ENCODE data around the gene SLC39A9. TPM values are rescaled to one million over a fixed set of nuclear protein-coding genes. Genes with fewer than 3 reads are reported as not detected.

SLC39A9 gene
- total RNA-seq, 1 donor from 2014 or later: 60.9 TPM

DNA sequence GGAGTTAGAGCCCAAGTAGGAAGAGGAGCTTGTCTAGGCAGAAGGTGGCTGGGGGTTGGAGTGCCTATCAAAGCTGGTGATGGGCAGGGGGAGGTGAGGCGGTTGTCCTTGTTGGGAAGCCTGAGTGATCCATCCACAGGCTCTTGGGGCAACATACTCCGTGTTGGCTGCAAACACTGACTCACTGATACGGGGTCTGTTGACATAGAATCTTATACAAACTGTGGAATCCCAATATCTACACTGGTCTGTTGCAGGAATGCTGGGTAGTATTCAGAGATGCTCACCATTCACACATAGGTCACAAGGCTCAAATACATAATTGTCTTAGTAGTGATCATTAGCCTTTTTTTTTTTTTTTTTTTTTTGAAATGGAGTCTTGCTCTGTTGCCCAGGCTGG, 26.3 kb upstream of the SLC39A9 start:
- TF ChIP-seq CTCF (conservative IDR thresholded peaks at IDR 0.05): no peak
- no peak overlapping the region for H3K4me3 Mint-ChIP-seq
- H3K36me3 Mint-ChIP-seq: peaks cover 26% of the 10 kb centered on the region
- no peaks in the 10 kb centered on the region for H3K9me3 Mint-ChIP-seq
- DNase-seq (ENCODE audit: extremely low spot score, unreplicated experiment): no peak
- no peak overlapping the region for H3K27ac Mint-ChIP-seq
- no peaks in the 10 kb centered on the region for H3K27me3 Mint-ChIP-seq
- no peaks in the 10 kb centered on the region for H3K4me1 Mint-ChIP-seq (ENCODE audit: unreplicated experiment)

DNA sequence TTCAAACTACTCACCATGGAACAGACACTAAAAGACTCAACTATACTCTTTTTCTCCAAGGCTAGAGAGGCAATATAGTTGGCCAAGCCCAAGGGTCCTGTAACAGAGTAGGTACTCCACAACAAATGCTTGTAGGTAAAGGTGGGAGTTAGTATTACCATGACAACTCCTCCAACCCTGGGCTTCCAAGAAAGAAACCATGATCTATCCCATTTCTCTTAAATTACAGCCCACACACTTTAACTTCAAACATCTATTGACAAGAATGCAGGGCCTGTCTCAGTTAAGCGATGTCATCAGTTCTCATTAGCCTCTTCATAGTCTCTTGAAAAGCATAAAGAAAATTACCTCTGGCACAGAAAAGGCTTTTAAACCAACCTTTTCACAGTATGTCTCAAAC, 25.4 kb upstream of the SLC39A9 start:
- Mint-ChIP-seq H3K4me1 (ENCODE audit: unreplicated experiment) (no peaks in the 10 kb centered on the region), H3K36me3 (peaks cover 31% of the 10 kb centered on the region), H3K27ac (no peak overlapping the region), H3K9me3 (no peaks in the 10 kb centered on the region), H3K4me3 (no peak overlapping the region), H3K27me3 (no peaks in the 10 kb centered on the region)
- DNase-seq (ENCODE audit: extremely low spot score, unreplicated experiment): no peak
- no peak for TF ChIP-seq CTCF (conservative IDR thresholded peaks at IDR 0.05)

DNA sequence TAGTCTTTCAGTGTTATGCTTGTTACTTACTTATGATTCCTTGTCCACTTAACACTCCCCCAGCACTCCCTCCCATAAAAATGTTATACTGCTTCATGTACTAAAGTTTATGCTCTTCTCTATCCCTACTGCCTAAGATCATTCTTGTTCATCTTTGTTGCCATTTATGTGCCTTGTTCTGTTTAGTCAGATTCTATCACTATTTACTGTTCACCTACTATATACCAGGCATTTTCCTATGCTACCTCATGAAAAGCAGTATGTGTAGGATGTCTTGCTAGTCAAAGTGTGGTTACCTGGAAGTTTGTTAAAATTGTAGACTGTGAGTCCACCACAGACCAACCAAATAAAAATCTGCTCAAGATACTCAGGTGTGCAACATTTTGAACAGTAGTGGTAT, 24.3 kb upstream of the SLC39A9 start:
- no peak for DNase-seq (ENCODE audit: extremely low spot score, unreplicated experiment)
- H3K9me3 Mint-ChIP-seq: no peaks in the 10 kb centered on the region
- H3K4me3 Mint-ChIP-seq: no peak overlapping the region
- no peaks in the 10 kb centered on the region for H3K27me3 Mint-ChIP-seq
- TF ChIP-seq CTCF (conservative IDR thresholded peaks at IDR 0.05): no peak
- H3K36me3 Mint-ChIP-seq: peaks cover 37% of the 10 kb centered on the region
- no peaks in the 10 kb centered on the region for H3K4me1 Mint-ChIP-seq (ENCODE audit: unreplicated experiment)
- no peak overlapping the region for H3K27ac Mint-ChIP-seq

DNA sequence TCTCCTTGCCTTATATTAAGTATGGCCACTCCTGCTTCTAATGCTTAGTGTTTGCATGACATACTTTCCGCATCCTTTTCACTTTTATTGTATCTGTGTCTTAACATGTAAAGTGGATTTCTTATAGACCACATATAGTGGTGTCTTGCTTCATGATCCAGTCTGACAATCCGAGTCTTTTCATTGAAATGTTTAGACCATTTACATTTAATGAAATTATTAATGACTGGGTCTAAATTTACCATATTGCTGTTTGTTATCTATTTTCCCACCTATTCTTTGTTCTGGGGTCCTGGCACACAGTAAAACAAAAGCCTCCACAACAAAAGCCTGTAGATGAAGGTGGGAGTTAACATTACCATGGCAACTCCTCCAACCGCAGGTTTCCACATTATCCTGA, 23.3 kb upstream of the SLC39A9 start:
- no peak for DNase-seq (ENCODE audit: extremely low spot score, unreplicated experiment)
- H3K27me3 Mint-ChIP-seq: no peaks in the 10 kb centered on the region
- H3K27ac Mint-ChIP-seq: no peak overlapping the region
- H3K4me3 Mint-ChIP-seq: no peak overlapping the region
- no peak for TF ChIP-seq CTCF (conservative IDR thresholded peaks at IDR 0.05)
- H3K9me3 Mint-ChIP-seq: no peaks in the 10 kb centered on the region
- H3K4me1 Mint-ChIP-seq (ENCODE audit: unreplicated experiment): no peaks in the 10 kb centered on the region
- H3K36me3 Mint-ChIP-seq: peaks cover 37% of the 10 kb centered on the region

- no peaks in the 10 kb centered on the region for H3K4me1 Mint-ChIP-seq (ENCODE audit: unreplicated experiment)
- no peaks in the 10 kb centered on the region for H3K27me3 Mint-ChIP-seq
- no peak for DNase-seq (ENCODE audit: extremely low spot score, unreplicated experiment)
- no peaks in the 10 kb centered on the region for H3K9me3 Mint-ChIP-seq
- TF ChIP-seq CTCF (conservative IDR thresholded peaks at IDR 0.05): no peak
- peaks cover 41% of the 10 kb centered on the region for H3K36me3 Mint-ChIP-seq
- H3K27ac Mint-ChIP-seq: no peak overlapping the region
- H3K4me3 Mint-ChIP-seq: no peak overlapping the region
Measured at GRCh38 chr14:69375722-69376121, 22.8 kb upstream of the SLC39A9 start.

- no peaks in the 10 kb centered on the region for H3K9me3 Mint-ChIP-seq
- peaks cover 41% of the 10 kb centered on the region for H3K36me3 Mint-ChIP-seq
Measured at GRCh38 chr14:69376439-69376838, 22.1 kb upstream of the SLC39A9 start.

More at GRCh38 chr14:69376439-69376838, 22.1 kb upstream of the SLC39A9 start:
- Mint-ChIP-seq H3K4me1 (ENCODE audit: unreplicated experiment) (no peaks in the 10 kb centered on the region), H3K4me3 (no peak overlapping the region), H3K27ac (no peak overlapping the region), H3K27me3 (no peaks in the 10 kb centered on the region)
- no peak for TF ChIP-seq CTCF (conservative IDR thresholded peaks at IDR 0.05)
- no peak for DNase-seq (ENCODE audit: extremely low spot score, unreplicated experiment)

All from type B pancreatic cell (in vitro differentiated cells).